Type B pancreatic cell (in vitro differentiated cells): Measurements from ENCODE around the gene LRRN3. TPM values are rescaled to one million over a fixed set of nuclear protein-coding genes. Genes with fewer than 3 reads are reported as not detected.

Experiments used
- DNase-seq: peaks from one replicate; pipeline ENCODE4 v3.0.0; 2021; ENCODE audit warnings: mixed read lengths; ENCODE audit not compliant: unreplicated experiment; ENCODE audit errors: extremely low spot score
- H3K27ac Mint-ChIP-seq: 2 replicates; pipeline ENCODE4 v1.8.0; 2021; ENCODE audit warnings: mild to moderate bottlenecking, mixed read lengths
- H3K27me3 Mint-ChIP-seq: 2 replicates; pipeline ENCODE4 v1.8.0; 2021; ENCODE audit warnings: mixed read lengths
- H3K36me3 Mint-ChIP-seq: 2 replicates; pipeline ENCODE4 v1.8.0; 2021; ENCODE audit warnings: mixed read lengths
- H3K4me1 Mint-ChIP-seq: one replicate; pipeline ENCODE4 v1.8.0; 2021; ENCODE audit warnings: mixed read lengths; ENCODE audit not compliant: unreplicated experiment
- H3K4me3 Mint-ChIP-seq: 2 replicates; pipeline ENCODE4 v1.8.0; 2021; ENCODE audit warnings: mild to moderate bottlenecking, mixed read lengths
- H3K9me3 Mint-ChIP-seq: 2 replicates; pipeline ENCODE4 v1.8.0; 2021; ENCODE audit warnings: mixed read lengths
- CTCF ChIP-seq: fragments of 200-600 bp; sonication (generic); conservative IDR thresholded peaks from 2 replicates; pipeline ENCODE4 v1.5.0; 2021; ENCODE audit warnings: antibody characterized with exemption, mild to moderate bottlenecking
- total RNA-seq: library from RNA; stranded (reverse); gene quantifications from 2 replicates; pipeline ENCODE4 v1.2.1, GENCODE V29; 2021; ENCODE audit warnings: low replicate concordance

LRRN3 gene
- total RNA-seq, 1 donor from 2014 or later: 12.9 TPM

GRCh38 chr7:111162692-111163091 is 71.8 kb downstream of the LRRN3 start:
- DNase-seq: no peak
- Mint-ChIP-seq H3K36me3 (no peaks in the 10 kb centered on the region), H3K27ac (no peak overlapping the region), H3K4me1 (no peaks in the 10 kb centered on the region), H3K27me3 (no peaks in the 10 kb centered on the region), H3K4me3 (no peak overlapping the region), H3K9me3 (no peaks in the 10 kb centered on the region)
- TF ChIP-seq CTCF: no peak

- H3K27me3 Mint-ChIP-seq: no peaks in the 10 kb centered on the region
- no peak for DNase-seq
- H3K4me3 Mint-ChIP-seq: no peak overlapping the region
- H3K36me3 Mint-ChIP-seq: no peaks in the 10 kb centered on the region
- no peak overlapping the region for H3K27ac Mint-ChIP-seq
- H3K9me3 Mint-ChIP-seq: no peaks in the 10 kb centered on the region
- TF ChIP-seq CTCF: no peak
- peaks cover 11% of the 10 kb centered on the region for H3K4me1 Mint-ChIP-seq
Observed at GRCh38 chr7:111164442-111164841, 73.5 kb downstream of the LRRN3 start.

GRCh38 chr7:111168182-111168581 is 77.3 kb downstream of the LRRN3 start:
- no peak for TF ChIP-seq CTCF
- no peaks in the 10 kb centered on the region for H3K36me3 Mint-ChIP-seq
- no peak overlapping the region for H3K27ac Mint-ChIP-seq
- H3K9me3 Mint-ChIP-seq: no peaks in the 10 kb centered on the region
- H3K27me3 Mint-ChIP-seq: no peaks in the 10 kb centered on the region
- no peak for DNase-seq
- no peak overlapping the region for H3K4me3 Mint-ChIP-seq
- H3K4me1 Mint-ChIP-seq: peaks cover 18% of the 10 kb centered on the region

- TF ChIP-seq CTCF: no peak
- Mint-ChIP-seq H3K4me1 (peaks cover 24% of the 10 kb centered on the region), H3K27ac (no peak overlapping the region), H3K9me3 (peaks cover 5% of the 10 kb centered on the region), H3K4me3 (no peak overlapping the region), H3K36me3 (peaks cover 9% of the 10 kb centered on the region), H3K27me3 (no peaks in the 10 kb centered on the region)
- DNase-seq: no peak
Observed at GRCh38 chr7:111172564-111173257, 81.8 kb downstream of the LRRN3 start.

- peaks cover 9% of the 10 kb centered on the region for H3K36me3 Mint-ChIP-seq
- peaks cover 6% of the 10 kb centered on the region for H3K9me3 Mint-ChIP-seq
- no peak for DNase-seq
- no peaks in the 10 kb centered on the region for H3K27me3 Mint-ChIP-seq
- no peak for TF ChIP-seq CTCF
- H3K4me3 Mint-ChIP-seq: no peak overlapping the region
- no peak overlapping the region for H3K27ac Mint-ChIP-seq
- H3K4me1 Mint-ChIP-seq: peaks cover 16% of the 10 kb centered on the region
Observed at GRCh38 chr7:111173528-111173927, 82.6 kb downstream of the LRRN3 start.
